HG02970 (cell line): Measurements from ENCODE around the gene CYP4B1.

Source experiments
- ATAC-seq: cut with Tn5 transposase; IDR thresholded peaks from one replicate; pipeline ENCODE4 v1.9.1; 2021; ENCODE audit warnings: mild to moderate bottlenecking, moderate library complexity, moderate number of reproducible peaks; ENCODE audit not compliant: unreplicated experiment, low FRiP score

CYP4B1 gene

GRCh38 chr1:46790446-46791101 is 8.3 kb upstream of the CYP4B1 start:
- no peak for ATAC-seq

- ATAC-seq, result no peak
These were observed 5.7 kb upstream of the CYP4B1 start for GRCh38 chr1:46793126-46793525.

GRCh38 chr1:46797696-46798470 is 963 bp upstream of the CYP4B1 start:
- no peak for ATAC-seq

GRCh38 chr1:46800742-46801141 is 1.9 kb downstream of the CYP4B1 start:
- ATAC-seq, result no peak

- no peak for ATAC-seq
These were observed 2.6 kb downstream of the CYP4B1 start for GRCh38 chr1:46801323-46802055.

GRCh38 chr1:46802081-46802480 is 3.2 kb downstream of the CYP4B1 start:
- no peak for ATAC-seq

DNA sequence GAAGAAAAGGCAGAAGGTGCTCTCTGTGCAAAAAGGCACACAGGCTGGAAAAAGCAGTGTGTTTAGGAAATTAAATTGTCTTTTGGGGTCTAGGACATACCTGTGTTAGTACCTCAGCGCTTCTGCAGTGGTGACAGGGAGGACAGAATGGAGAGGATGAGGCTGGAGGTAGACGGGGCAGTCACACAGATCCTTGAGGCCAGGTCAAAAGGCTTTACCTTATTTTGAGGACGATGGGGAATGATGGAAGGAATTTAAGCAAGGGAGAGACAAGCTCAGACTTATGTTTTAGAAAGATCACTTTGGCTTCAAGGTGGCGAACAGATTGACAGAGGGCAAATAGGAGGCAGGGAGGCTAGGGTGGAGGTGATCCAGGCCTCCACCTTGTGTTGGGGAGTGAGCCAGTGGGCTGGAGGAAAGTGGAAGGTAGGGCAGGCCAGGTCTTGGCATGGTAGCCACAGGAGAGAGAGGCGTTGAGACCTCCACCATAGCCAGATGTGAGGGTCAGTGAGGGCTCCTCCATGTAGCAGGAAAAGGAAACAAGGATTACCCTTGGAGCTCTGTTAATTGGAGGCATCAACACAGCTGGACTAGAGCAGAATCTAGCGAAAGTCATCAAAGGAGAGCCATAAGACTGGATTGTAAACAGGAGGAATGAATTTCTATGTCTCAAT is 4.2 kb downstream of the CYP4B1 start:
- no peak for ATAC-seq

DNA sequence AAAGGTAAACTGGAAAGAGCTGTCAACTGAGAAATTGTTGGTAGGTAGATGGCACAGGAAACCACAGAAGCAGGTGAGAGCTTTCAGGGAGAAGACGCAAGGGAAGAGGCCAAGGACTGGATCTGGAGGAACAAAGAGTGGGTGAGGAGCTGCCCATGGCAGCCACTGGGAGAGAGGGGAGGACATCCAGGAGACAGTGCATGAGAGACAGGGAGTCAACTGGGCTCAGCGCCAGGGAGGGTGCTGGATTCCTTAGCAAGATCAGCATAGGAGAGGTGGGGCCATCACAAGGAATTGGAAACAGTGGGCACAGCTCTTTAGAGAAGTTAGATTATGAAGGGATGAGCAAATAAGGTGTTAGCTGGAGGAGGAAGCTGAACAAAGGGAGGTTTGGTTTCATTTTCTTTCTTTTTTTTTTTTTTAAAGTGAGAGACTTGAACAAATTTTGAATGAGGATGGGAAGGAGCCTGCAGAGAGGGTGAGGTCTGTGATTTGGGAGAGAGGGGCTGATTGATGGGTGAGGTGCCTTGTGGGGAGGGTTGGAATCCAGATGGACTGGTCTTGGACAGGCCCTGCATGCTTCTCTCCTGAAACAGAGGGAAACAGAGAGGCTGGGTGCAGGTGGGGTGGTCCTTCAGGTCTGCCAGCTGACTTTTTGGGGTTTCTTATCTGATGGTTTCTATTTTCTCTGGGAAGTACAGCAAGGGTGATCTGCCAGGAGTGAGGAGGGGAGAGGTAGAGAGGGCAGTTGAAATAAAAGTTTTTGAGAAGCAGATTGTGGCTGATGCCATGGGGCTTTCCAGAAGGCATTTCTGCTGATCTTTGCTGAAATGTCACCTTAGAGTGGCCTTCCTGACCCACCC is 5.4 kb downstream of the CYP4B1 start:
- no peak for ATAC-seq

DNA sequence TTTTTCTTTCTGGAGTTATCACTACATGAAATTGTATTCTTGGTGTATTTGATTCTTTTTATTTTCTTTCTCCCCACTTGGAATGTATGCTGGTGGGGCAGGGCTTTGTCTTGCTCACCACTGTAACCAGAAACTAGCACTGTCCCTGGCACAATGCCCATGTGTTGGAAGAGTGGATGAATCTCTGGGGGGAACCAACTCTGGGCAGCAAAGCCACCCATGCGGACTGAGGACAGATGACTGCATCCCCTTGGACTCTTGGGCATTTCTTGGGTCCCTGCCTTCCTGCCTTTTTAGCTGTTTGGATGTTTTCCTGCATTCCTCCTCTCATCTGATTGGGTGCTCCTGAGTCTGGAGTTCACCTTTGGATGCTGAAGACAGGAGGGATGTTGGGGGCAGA is 6.1 kb downstream of the CYP4B1 start:
- no peak for ATAC-seq

DNA sequence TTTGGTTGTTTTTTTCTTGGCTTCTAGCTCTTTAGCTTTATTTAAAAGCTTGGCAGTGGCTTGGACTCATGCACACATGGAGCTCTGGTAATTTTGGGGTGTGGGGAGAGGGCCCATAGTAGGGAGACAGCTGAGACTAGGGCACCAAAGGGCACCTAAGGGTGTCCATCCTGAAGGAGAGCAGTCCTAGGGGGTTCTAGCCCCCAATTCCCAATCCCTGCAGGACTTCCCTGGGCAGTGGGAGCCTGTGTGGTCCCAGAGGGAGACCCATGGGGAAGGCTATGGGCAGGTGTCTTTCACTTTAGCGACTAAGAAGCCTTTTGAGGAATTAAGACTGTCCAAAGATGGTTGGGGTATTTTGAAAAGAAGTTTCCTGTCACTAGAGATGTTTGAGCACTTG is 6.9 kb downstream of the CYP4B1 start:
- no peak for ATAC-seq

DNA sequence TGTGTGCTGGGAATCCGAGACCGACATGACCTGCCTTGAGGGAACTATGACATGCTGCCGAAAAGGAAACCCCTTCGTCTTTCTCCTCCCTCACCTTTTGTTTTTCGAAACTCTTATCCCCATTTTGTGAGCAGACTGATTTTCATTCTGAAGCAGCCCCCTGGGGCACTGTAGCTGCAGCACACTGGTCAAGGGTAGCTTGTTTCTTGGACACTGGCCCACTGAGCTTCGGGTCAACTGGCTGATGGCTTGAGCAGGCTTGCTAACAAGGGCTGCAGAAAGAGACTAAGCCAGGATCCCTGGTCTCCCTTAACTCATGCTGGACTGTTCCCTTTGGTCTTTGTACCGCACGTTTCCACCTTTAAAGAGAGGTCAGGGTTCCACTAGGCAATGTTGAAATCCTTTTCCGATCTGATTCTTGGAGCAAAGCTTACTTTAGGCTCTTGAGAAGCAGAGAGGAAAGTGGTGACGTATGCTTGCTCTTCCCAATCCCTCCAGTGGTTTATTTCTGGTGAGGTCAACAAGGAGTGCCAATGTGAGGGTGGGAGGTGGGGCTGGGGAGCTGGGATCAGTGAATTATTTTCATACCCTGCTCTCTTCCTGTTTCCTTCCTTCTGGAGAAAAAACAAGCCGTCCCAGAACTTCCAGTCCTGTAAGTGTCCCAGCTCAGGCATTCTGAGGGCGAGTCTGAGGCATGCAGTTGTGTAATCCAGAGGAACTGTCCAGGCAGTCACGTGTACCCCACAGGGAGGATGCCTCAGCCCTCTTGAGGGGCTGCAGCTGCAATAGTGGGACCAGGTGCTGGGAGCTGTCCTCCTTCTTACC is 7.6 kb downstream of the CYP4B1 start:
- no peak for ATAC-seq

DNA sequence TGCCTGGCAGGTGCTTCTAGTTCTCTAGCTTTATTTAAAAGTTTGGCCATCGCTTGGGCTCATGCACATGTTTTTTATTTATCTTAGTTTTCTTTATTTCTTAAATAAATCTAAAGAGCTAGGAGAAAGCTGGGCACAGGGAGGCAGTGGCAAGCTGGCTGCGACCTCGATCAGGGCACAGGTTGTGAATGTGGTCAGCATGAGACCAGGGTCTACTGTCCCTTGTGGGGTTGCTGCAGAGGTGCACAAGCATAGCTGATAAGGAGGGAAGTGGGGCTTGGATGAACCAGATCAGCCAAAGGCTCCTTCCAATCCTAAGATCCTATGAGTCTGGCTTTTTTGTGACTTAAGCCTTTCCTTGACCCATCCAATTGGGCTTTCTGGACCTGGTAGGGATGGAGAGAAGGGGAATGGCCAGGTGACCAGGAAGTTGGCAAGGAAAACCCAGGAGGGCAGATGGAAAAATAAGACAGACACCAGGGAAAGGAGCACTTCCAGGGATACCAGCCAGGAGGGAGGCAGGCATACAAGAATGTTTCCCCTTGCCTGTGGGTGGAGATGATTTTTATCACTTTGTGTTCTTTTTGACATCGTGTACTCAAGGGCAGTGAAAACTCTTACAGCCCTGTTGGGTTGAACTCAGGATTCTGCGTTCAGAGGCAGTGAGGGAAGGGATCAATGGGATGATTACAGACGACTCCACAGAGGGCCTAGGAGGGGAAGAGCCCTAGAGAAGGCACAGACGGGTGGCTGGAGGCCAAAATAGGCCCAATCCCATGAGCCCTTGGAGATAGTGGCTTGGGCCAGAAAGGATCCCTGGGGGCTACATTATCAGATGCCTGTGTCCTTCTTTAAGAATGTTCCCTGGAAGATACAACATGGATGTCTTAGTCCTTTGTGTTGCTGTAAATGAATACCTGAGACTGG is 8.5 kb downstream of the CYP4B1 start:
- ATAC-seq, result no peak

- no peak for ATAC-seq
These were observed 10.2 kb downstream of the CYP4B1 start for GRCh38 chr1:46809071-46809470.

DNA sequence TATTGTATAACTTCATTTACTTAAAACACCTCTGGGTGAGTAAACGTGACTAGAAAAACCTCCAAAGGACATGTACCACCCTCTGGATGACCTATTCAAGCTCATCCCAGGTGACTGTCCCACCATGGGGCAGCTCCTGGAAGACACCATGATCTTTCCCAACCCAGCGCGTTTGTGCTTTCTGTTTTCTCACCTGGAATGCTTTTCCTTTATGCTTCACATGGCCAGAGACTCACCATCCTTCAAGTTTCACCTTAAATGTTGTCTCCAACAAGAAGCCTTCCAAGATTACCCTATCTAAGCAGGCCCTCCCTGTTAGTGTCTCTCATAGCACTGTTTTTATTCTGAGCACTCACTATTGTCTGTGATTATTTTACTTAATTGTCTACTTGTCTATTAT is 11.1 kb downstream of the CYP4B1 start:
- no peak for ATAC-seq

GRCh38 chr1:46810596-46810995 is 11.8 kb downstream of the CYP4B1 start:
- ATAC-seq, result no peak

- no peak for ATAC-seq
These were observed 12.2 kb downstream of the CYP4B1 start for GRCh38 chr1:46811053-46811452.

GRCh38 chr1:46812065-46812963 is 13.5 kb downstream of the CYP4B1 start:
- no peak for ATAC-seq
